K562 (cell line): ENCODE data around the gene PDZD2. TPM values are rescaled to one million over a fixed set of nuclear protein-coding genes. Genes with fewer than 3 reads are reported as not detected.

Source experiments
- ATAC-seq: fragments of 200-7000 bp; cut with Tn5 transposase; 3 replicates; pipeline ENCODE4 v1.9.1; 2020; ENCODE audit warnings: moderate library complexity
- BruUV-seq: library from RNA; stranded (reverse); fragments of 400-500 nt; replicated peaks from 2 replicates; lab custom pipeline; 2021; lab: Mats Ljungman, UMichigan
- CTCF ChIA-PET: fragments of 300-600 bp; formaldehyde crosslinking; extraction: SDS; loops from one replicate; lab custom pipeline; 2021; ENCODE audit warnings: low intra/inter-chr PET ratio; lab: Yijun Ruan, JAX
- POLR2A ChIA-PET: fragments of 300-600, 350-650 bp; sonication (Branson Sonifier 250); formaldehyde crosslinking; extraction: SDS; loops from one replicate; lab custom pipeline; 2021; ENCODE audit warnings: antibody characterized with exemption, inconsistent platforms; lab: Yijun Ruan, JAX
- DNase-seq, 4 experiments: peaks; one replicate each; pipeline versions ENCODE4 v3.0.0 to v3.0.0-alpha.2; 2011 to 2018; ENCODE audit warnings: low spot score in 3 of 4, mixed read lengths in 3 of 4; ENCODE audit errors: extremely low read depth in 1 of 4
- FAIRE-seq: peaks from 2 replicates; lab custom pipeline; 2011; peaks lifted over from hg19 to GRCh38; lab: Jason Lieb, UNC
- H2AFZ ChIP-seq: 2 replicates; pipeline ENCODE4 v1.6.0; 2011; ENCODE audit warnings: low read depth, low read length, control low read depth, inconsistent platforms
- H3K27ac ChIP-seq: fragments of 200-600 bp; 3 replicates; pipeline ENCODE4 v1.8.0; 2011; ENCODE audit warnings: low read depth, mild to moderate bottlenecking, control low read depth, inconsistent platforms, low read length, moderate library complexity, mixed read lengths; ENCODE audit errors: extremely low read depth
- H3K27me3 ChIP-seq, 2 experiments: fragments of 300-600 bp in 1 of 2; 2 replicates in 1 of 2; 3 replicates in 1 of 2; pipeline versions ENCODE4 v1.6.0 to v1.8.0; 2011; ENCODE audit warnings: inconsistent platforms in 2 of 2, low read length in 2 of 2, mild to moderate bottlenecking in 1 of 2, mixed read lengths in 1 of 2, moderate library complexity in 1 of 2; ENCODE audit not compliant: control insufficient read depth in 2 of 2, insufficient read depth in 2 of 2
- H3K36me3 ChIP-seq: fragments of 300-600 bp; 3 replicates; pipeline ENCODE4 v1.8.0; 2011; ENCODE audit warnings: mild to moderate bottlenecking, low read length, inconsistent platforms; ENCODE audit not compliant: control insufficient read depth, insufficient read depth
- H3K4me1 ChIP-seq, 2 experiments: fragments of 200-600 bp in 1 of 2; replicated peaks in 1 of 2; 2 replicates in 1 of 2; 3 replicates in 1 of 2; pipeline versions ENCODE4 v1.5.1 to v1.8.0; 2011; ENCODE audit warnings: inconsistent platforms in 2 of 2, low read length in 2 of 2, mild to moderate bottlenecking in 1 of 2, mixed read lengths in 1 of 2, moderate library complexity in 1 of 2; ENCODE audit not compliant: control insufficient read depth in 2 of 2, insufficient read depth in 2 of 2
- H3K4me2 ChIP-seq: 2 replicates; pipeline ENCODE4 v1.6.1; 2011; ENCODE audit warnings: low read length, control low read depth, inconsistent platforms, mixed read lengths; ENCODE audit not compliant: insufficient read depth
- H3K4me3 ChIP-seq: fragments of 200-600 bp; sonication (generic), shearing (Covaris generic); 2 replicates; pipeline ENCODE4 v1.5.1; 2016; ENCODE audit warnings: control low read depth, inconsistent platforms
- H3K79me2 ChIP-seq: fragments of 200-600 bp; 3 replicates; pipeline ENCODE4 v1.8.0; 2011; ENCODE audit warnings: low read length, inconsistent platforms; ENCODE audit not compliant: control insufficient read depth, insufficient read depth
- H3K9ac ChIP-seq, 2 experiments: 2 replicates each; pipeline versions ENCODE4 v1.6.0 to v1.6.1; 2011; ENCODE audit warnings: low read depth in 2 of 2, low read length in 2 of 2, control low read depth in 1 of 2, inconsistent platforms in 1 of 2, mild to moderate bottlenecking in 1 of 2, mixed read lengths in 1 of 2; ENCODE audit not compliant: insufficient read depth in 1 of 2
- H3K9me1 ChIP-seq: one replicate; pipeline ENCODE4 v1.6.0; 2011; ENCODE audit warnings: inconsistent platforms, mild to moderate bottlenecking, low read length, moderate library complexity; ENCODE audit not compliant: control insufficient read depth, insufficient read depth
- H3K9me3 ChIP-seq: replicated peaks from 2 replicates; pipeline ENCODE4 v1.5.1; 2011; ENCODE audit warnings: low read depth, low read length, inconsistent platforms; ENCODE audit not compliant: control insufficient read depth, insufficient read depth
- H4K20me1 ChIP-seq: replicated peaks from 2 replicates; pipeline ENCODE4 v1.6.1; 2011; ENCODE audit warnings: low read length, inconsistent platforms, mixed read lengths; ENCODE audit not compliant: control insufficient read depth, insufficient read depth
- CTCF ChIP-seq, 3 experiments: IDR thresholded peaks in 2 of 3; conservative IDR thresholded peaks in 1 of 3; 2 replicates each; pipeline ENCODE4 v1.5.1; 2011 to 2012; ENCODE audit warnings: low read length in 3 of 3, mild to moderate bottlenecking in 3 of 3, control low read depth in 2 of 3, improper control_type of control experiment in 1 of 3, inconsistent platforms in 1 of 3, low read depth in 1 of 3, mixed read lengths in 1 of 3, moderate library complexity in 1 of 3; ENCODE audit not compliant: insufficient read depth in 2 of 3
- FIP1L1 ChIP-seq: fragments of 200-400 bp; formaldehyde crosslinking; IDR thresholded peaks from 2 replicates; pipeline ENCODE4 v1.6.1; 2018; ENCODE audit warnings: mild to moderate bottlenecking, low read depth, low read length; ENCODE audit not compliant: poor library complexity, severe bottlenecking
- HDAC8 ChIP-seq: fragments of 450-650 bp; IDR thresholded peaks from 2 replicates; pipeline ENCODE4 v1.6.1; 2016; ENCODE audit warnings: mild to moderate bottlenecking, missing genetic modification characterization, moderate library complexity, missing compliant biosample characterization
- NCOA2 ChIP-seq, 2 experiments: fragments of 450-650 bp; IDR thresholded peaks; 2 replicates each; pipeline ENCODE4 v1.6.1; 2018; ENCODE audit warnings: mild to moderate bottlenecking in 2 of 2, moderate library complexity in 1 of 2; ENCODE audit not compliant: partially characterized antibody in 2 of 2
- ZNF165 ChIP-seq: fragments of 250-450 bp; sonication (Bioruptor Pico); IDR thresholded peaks from 2 replicates; pipeline ENCODE4 v1.4.0; 2020; ENCODE audit warnings: borderline replicate concordance
- ZNF830 ChIP-seq: fragments of 250-450 bp; sonication (Bioruptor Pico); IDR thresholded peaks from 2 replicates; pipeline ENCODE4 v1.5.0; 2021; ENCODE audit warnings: mild to moderate bottlenecking
- WGBS: fragments of 100-300 bp; shearing (Covaris generic); methylation state at CpG from one replicate; pipeline ENCODE4 v1.1.6; 2016; ENCODE audit warnings: low coverage, mixed read lengths; ENCODE audit not compliant: insufficient coverage; ENCODE audit errors: missing lambda C conversion rate; 5-methylcytosine and 5-hydroxymethylcytosine counted together
- in situ Hi-C: fragments of 300-500 bp; cut with MboI; formaldehyde crosslinking; loops from 4 replicates; pipeline ENCODE4 v1.15.0; 2018; ENCODE audit warnings: inconsistent platforms, mixed read lengths
- intact Hi-C: fragments of 100-400 bp; cut with micrococcal nuclease; formaldehyde crosslinking; loops from 2 replicates; pipeline ENCODE4 v1.14.2; 2022
- polyA plus RNA-seq, 8 experiments: library from polyadenylated mRNA; depleted of rRNA in 4 of 8; stranded (reverse) in 5 of 8; unstranded in 3 of 8; fragments of >200 nt; fragmentation: Nextera tagmentation in 2 of 8; fragmentation: Illumina TruSeq in 1 of 8; extraction: Ambion mirVana in 2 of 8; extraction: Trizol in 1 of 8; gene quantifications; 2 replicates each; pipeline versions ENCODE4 v1.2.1 to v1.2.3, GENCODE V29; 2011 to 2014; ENCODE audit warnings: inconsistent platforms in 1 of 8, missing spikeins in 1 of 8
- total RNA-seq, 7 experiments: library from RNA; depleted of rRNA in 6 of 7; stranded (reverse); fragments of >200 nt in 6 of 7; fragmentation: Illumina TruSeq in 2 of 7; extraction: Trizol in 2 of 7; gene quantifications; 2 replicates each; pipeline versions ENCODE4 v1.2.1 to v1.2.3, GENCODE V29; 2011 to 2021; ENCODE audit warnings: low replicate concordance in 1 of 7
- TF ChIP-seq, protein P1 (sequence below): fragments of 200-400 bp; formaldehyde crosslinking; IDR thresholded peaks from 2 replicates; pipeline ENCODE4 v1.6.1; 2017; ENCODE audit warnings: mild to moderate bottlenecking, low read depth, low read length, moderate library complexity

The PDZD2 gene
- total and polyA plus RNA-seq, 9 of the 15 experiments (the other 6 are each of a cell fraction or from before 2014, with no cell fraction given) = 0.02 to 0.08 (median 0.04) TPM; not detected in 6

GRCh38 chr5:31916327-31916726 lies 277.4 kb downstream of the PDZD2 start:
- Histone ChIP-seq H3K9me1 (no peaks in the 10 kb centered on the region), H3K27ac (no peak overlapping the region), H3K27me3 (peaks cover 10 to 23% of the 10 kb centered on the region in 2 experiments; a peak in 4 of 5 replicates), H3K9ac (no peak overlapping the region), H3K4me2 (no peak overlapping the region), H3K4me1 (no peaks in the 10 kb centered on the region), H3K79me2 (no peaks in the 10 kb centered on the region), H2AFZ (no peak overlapping the region), H4K20me1 (no peaks in the 10 kb centered on the region), H3K9me3 (no peaks in the 10 kb centered on the region), H3K4me3 (no peak overlapping the region), H3K36me3 (no peaks in the 10 kb centered on the region)
- CTCF ChIA-PET = no interaction called here
- 0% methylated on average over 8 of the region's 8 CpGs for WGBS
- DNase-seq = no peak
- no TSS peak for BruUV-seq
- ATAC-seq = no peak
- in situ Hi-C loops = no loop called here
- TF ChIP-seq CTCF (IDR thresholded peaks at IDR 0.05 in 2 of 3, conservative IDR thresholded peaks at IDR 0.05 in 1 of 3; ENCODE audit: insufficient read depth in 2 of 3, low read depth in 1 of 3, low read length in 3 of 3) (no peak), ZNF165 (CRISPR knock-in tag) (no peak), FIP1L1 (no peak), ZNF830 (CRISPR knock-in tag) (no peak), NCOA2 (IDR thresholded peaks at IDR 0.05; ENCODE audit: partially characterized antibody in 2 of 2) (no peak), HDAC8 (tag) (no peak)
- TF ChIP-seq, protein P1, sequence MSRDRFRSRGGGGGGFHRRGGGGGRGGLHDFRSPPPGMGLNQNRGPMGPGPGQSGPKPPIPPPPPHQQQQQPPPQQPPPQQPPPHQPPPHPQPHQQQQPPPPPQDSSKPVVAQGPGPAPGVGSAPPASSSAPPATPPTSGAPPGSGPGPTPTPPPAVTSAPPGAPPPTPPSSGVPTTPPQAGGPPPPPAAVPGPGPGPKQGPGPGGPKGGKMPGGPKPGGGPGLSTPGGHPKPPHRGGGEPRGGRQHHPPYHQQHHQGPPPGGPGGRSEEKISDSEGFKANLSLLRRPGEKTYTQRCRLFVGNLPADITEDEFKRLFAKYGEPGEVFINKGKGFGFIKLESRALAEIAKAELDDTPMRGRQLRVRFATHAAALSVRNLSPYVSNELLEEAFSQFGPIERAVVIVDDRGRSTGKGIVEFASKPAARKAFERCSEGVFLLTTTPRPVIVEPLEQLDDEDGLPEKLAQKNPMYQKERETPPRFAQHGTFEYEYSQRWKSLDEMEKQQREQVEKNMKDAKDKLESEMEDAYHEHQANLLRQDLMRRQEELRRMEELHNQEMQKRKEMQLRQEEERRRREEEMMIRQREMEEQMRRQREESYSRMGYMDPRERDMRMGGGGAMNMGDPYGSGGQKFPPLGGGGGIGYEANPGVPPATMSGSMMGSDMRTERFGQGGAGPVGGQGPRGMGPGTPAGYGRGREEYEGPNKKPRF = no peak
- no peak for FAIRE-seq
- POLR2A ChIA-PET = no interaction called here
- intact Hi-C loops = no loop called here
